ENCODE data around the gene CARMIL1.
"Not testable (repeated sequence)": the region's sequence is repeated elsewhere in the genome, so short reads cannot be mapped to it uniquely, and the experiment has no call there.

The CARMIL1 gene

DNA sequence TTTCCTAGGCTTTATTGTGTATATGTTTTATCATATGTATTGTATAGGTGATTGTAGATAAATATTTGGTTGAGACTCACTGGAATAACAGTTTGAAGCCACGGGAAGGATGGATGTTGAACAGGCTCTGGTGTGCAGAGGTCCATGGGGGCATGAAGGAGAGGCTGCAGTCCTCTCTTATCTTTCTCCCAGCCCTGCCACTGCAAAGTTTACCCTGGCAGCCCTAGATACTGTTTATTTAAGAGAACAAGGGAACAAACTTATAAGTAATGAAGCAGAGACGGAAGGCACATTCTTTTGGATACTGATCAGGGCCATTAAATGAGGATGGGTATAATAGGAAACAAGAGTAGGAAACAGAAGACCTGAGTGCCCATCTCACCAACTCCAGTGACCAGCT, 269.3 kb downstream of the CARMIL1 start:
- in situ Hi-C loops (cut with MboI; ENCODE audit: low sequenced_read_pairs), result no loop called here

DNA sequence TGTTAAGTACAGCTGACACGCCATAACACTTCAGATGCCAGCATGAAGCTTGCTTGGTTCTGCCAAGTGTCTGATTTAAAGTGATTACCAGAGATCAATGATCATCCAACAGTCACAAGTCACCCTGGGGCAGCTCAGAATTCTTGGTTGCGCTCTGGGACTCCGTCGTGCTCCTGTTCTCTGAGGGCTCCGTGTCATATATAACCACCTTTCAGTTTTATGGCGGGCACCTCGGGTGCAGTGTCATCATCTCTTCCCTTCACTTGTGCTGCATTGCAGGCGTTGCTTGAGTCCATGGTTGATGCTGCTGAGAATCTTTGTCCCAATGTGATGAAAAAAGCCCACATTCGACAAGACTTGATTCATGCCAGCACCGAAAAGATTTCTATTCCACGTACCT, 271.5 kb downstream of the CARMIL1 start:
- in situ Hi-C loops (cut with MboI; ENCODE audit: low sequenced_read_pairs), result no loop called here

GRCh38 chr6:25553502-25553901, 274.3 kb downstream of the CARMIL1 start:
- in situ Hi-C loops (cut with MboI; ENCODE audit: low sequenced_read_pairs), result no loop called here

GRCh38 chr6:25555188-25555587, 276.0 kb downstream of the CARMIL1 start:
- in situ Hi-C loops (cut with MboI; ENCODE audit: low sequenced_read_pairs), result no loop called here

GRCh38 chr6:25556516-25556915, 277.3 kb downstream of the CARMIL1 start:
- in situ Hi-C loops (cut with MboI; ENCODE audit: low sequenced_read_pairs), result no loop called here

- in situ Hi-C loops (cut with MboI; ENCODE audit: low sequenced_read_pairs), result no loop called here
Observed at GRCh38 chr6:25558155-25558817, 279.1 kb downstream of the CARMIL1 start.

DNA sequence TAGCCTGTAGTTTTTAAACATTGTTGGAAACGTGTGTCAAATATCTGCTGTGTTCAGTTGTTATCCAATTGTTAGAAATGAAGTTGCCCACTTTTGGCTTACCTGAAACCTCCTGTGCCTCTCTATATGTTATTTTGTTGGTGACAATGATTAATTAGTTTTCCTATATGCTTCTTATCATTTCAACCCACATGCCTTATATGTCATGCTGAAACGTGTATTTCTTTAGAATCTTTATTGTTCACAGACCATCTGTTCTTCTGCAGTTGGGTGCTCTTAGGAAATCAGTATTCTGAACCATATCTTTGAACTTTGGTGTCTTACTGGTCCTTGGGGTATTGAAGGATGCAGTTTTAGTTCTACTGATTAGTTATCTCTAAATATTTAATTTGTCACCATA, 281.7 kb downstream of the CARMIL1 start:
- in situ Hi-C loops (cut with MboI; ENCODE audit: low sequenced_read_pairs), result no loop called here

GRCh38 chr6:25564943-25565342, 285.8 kb downstream of the CARMIL1 start:
- in situ Hi-C loops (cut with MboI; ENCODE audit: low sequenced_read_pairs), result no loop called here

DNA sequence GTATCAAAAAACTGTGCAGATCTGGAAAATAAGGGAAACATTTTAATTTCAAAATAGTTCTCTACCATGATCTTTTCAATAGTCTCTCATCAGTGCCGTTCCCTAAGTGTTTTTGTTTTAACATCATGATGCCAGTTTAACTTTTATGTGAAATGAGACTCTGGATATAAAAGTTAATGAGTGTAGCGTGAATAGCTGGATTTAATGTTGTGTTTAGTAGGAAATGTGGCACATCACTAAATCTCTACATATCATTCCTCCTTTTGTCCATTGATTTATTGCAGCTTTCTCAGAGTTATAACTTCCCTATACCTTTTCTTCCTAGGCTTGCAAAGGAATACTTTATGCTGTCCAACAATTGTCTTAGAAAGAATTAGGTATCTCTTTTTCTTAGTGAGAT, 291.4 kb downstream of the CARMIL1 start:
- in situ Hi-C loops (cut with MboI; ENCODE audit: low sequenced_read_pairs), result no loop called here

GRCh38 chr6:25576919-25577318, 297.7 kb downstream of the CARMIL1 start:
- in situ Hi-C loops (cut with MboI; ENCODE audit: low sequenced_read_pairs), result no loop called here

- in situ Hi-C loops (cut with MboI; ENCODE audit: low sequenced_read_pairs), result no loop called here
Observed at GRCh38 chr6:25578538-25578937, 299.4 kb downstream of the CARMIL1 start.

DNA sequence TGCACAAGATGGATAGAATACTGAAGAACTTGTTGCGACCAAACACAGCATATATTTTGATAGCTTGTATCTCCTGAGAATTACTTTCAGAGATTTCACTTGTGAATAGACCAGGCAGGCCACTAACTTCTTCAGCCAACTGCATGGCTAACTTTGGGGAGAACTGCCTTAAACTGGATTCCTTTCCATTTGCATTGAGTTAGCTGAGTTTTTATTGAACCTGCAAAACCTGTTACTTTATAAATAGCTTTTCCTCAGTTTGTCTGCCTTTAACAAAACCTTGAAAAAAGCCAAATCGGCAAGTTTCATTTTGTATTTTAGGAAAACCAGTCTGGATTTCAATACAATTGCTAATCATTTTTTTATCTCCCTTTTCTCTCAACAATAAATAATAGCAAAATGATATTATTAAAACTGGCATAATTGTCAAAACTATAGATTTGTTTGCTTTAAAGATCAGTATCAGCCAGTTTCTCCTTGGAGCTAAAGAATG, 300.3 kb downstream of the CARMIL1 start:
- in situ Hi-C loops (cut with MboI; ENCODE audit: low sequenced_read_pairs), result no loop called here

GRCh38 chr6:25579902-25580495, 300.8 kb downstream of the CARMIL1 start:
- in situ Hi-C loops (cut with MboI; ENCODE audit: low sequenced_read_pairs), result no loop called here

GRCh38 chr6:25582101-25582500, 302.9 kb downstream of the CARMIL1 start:
- in situ Hi-C loops (cut with MboI; ENCODE audit: low sequenced_read_pairs), result no loop called here

GRCh38 chr6:25583099-25583498, 303.9 kb downstream of the CARMIL1 start:
- in situ Hi-C loops (cut with MboI; ENCODE audit: low sequenced_read_pairs), result no loop called here

DNA sequence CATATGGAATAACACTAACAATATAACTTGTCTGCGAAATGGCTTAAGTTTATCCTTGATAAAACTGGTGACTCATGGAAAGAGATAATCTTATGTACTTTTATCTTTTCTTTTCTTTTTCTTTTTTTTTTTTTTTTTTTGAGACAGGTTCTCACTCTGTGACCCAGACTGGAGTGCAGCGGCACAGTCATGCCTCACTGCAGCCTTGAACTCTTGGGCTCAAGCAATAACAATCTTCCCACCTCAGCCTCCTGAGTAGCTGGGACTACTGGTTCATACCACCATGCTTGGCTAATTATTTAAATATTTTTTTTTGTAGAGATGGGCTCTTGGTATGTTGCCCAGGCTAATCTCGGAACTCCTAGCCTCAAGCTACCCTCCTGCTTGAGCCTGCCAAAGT, 304.7 kb downstream of the CARMIL1 start:
- in situ Hi-C loops (cut with MboI; ENCODE audit: low sequenced_read_pairs), result no loop called here

GRCh38 chr6:25585225-25585624, 306.1 kb downstream of the CARMIL1 start:
- in situ Hi-C loops (cut with MboI; ENCODE audit: low sequenced_read_pairs), result no loop called here

DNA sequence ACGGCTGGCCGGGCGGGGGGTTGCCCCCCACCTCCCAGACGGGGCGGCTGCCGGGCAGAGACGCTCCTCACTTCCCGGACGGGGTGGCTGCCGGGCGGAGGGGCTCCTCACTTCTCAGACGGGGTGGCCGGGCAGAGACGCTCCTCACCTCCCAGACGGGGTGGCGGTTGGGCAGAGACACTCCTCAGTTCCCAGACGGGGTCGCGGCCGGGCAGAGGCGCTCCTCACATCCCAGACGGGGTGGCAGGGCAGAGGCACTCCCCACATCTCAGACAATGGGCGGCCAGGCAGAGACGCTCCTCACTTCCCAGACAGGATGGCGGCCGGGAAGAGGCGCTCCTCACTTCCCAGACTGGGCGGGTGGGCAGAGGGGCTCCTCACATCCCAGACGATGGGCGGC, 306.9 kb downstream of the CARMIL1 start:
- in situ Hi-C loops (cut with MboI; ENCODE audit: low sequenced_read_pairs), result not testable (repeated sequence)

DNA sequence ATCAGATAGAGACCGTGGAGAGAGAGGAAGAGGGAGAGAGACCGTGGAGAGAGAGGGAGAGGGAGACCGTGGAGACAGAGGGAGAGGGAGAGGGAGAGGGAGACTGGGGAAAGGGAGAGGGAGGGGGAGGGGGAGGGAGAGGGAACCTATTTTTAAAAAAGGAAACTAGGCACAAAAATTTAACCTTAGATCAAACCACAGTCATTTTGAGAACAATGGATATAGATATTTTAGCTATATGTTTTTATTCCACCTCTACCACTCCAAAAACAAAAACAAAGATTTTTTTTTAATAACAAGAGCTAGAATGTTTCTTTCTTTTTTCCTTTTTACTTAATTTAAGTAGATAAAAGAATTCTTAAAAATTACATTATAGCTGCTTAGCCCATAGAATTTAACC, 307.8 kb downstream of the CARMIL1 start:
- in situ Hi-C loops (cut with MboI; ENCODE audit: low sequenced_read_pairs), result no loop called here

- in situ Hi-C loops (cut with MboI; ENCODE audit: low sequenced_read_pairs), result no loop called here
Observed at GRCh38 chr6:25590986-25591385, 311.8 kb downstream of the CARMIL1 start.

DNA sequence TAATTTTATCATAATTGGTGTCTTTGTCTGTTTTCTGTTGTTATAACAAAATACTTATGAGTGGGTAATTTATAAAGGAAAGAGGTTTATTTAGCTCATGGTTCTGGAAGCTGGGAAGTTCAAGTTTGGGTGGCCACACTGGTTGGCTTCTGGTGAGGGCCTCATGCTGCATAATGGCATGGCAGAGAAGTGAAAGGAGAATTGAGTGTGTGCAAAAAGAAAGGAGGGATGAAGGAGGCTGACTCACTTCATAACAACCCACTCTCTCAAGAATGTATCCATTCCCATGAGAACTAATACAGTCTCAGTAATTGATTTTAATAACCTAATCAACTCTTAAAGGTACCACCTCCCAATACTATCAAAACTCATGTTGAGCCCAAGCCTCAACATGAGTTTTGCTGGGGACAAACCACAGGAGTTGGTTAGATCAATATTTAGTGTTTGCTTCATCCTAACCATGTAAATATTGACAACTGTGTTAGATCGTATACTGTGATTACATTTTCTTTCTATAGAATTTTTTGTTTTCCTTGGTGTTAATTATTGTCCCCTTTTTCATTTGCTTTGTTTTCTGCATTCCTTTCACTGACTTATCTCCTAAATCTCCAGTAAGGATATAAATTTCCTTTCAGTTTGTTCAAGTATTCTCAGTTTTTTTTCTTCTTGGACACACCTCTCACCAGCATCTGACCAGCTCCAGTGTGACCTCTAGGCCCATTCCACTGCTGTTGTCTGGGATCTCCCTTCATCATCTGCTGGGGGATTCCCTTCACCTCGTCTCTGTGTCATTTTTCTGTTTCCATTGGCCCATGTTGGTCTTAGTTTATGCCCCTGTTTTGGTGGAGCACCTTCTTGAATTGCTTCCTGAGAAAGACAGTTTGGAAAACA, 318.0 kb downstream of the CARMIL1 start:
- in situ Hi-C loops (cut with MboI; ENCODE audit: low sequenced_read_pairs), result no loop called here

All from hTERT RPE-1 (cell line).